Measurements from ENCODE around the gene SH3BP2. TPM values are rescaled to one million over a fixed set of nuclear protein-coding genes. Genes with fewer than 3 reads are reported as not detected.

SH3BP2 gene
- total RNA-seq, 1 experiment from 2014 or later, result 15.6 TPM

- no peak for DNase-seq (ENCODE audit: low read depth, low spot score)
- in situ Hi-C loops (cut with HindIII; ENCODE audit: low pct_unique_long_range_greater_than_20kb, low sequenced_read_pairs), result no loop called here
Observed at GRCh38 chr4:2787230-2788100, 5.4 kb upstream of the SH3BP2 start.

DNA sequence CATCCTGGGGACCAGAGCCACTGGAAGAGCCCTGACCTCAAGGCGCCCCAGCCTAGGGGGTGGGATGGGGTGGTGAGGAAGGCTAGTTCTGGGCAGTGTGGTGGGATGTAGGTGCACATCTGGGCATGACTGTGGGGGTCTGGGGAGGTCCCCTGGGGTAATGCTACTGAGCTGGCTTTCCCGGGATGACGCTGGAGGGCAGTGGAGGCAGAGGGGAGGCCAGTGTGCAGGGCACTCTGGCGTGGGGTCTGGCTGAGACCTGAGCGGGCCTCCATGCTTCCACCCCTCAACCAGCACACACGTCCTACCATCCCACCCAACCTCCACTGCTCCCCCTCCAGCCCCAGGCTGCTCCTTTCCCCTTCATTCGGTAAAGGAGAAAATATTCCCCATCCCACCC, 4.8 kb upstream of the SH3BP2 start:
- in situ Hi-C loops (cut with HindIII; ENCODE audit: low pct_unique_long_range_greater_than_20kb, low sequenced_read_pairs), result no loop called here
- no peak for DNase-seq (ENCODE audit: low read depth, low spot score)

- in situ Hi-C loops (cut with HindIII; ENCODE audit: low pct_unique_long_range_greater_than_20kb, low sequenced_read_pairs), result no loop called here
Observed at GRCh38 chr4:2788532-2789103, 4.3 kb upstream of the SH3BP2 start.

GRCh38 chr4:2789351-2789750, 3.5 kb upstream of the SH3BP2 start:
- in situ Hi-C loops (cut with HindIII; ENCODE audit: low pct_unique_long_range_greater_than_20kb, low sequenced_read_pairs), result no loop called here
- no peak for DNase-seq (ENCODE audit: low read depth, low spot score)

More at GRCh38 chr4:2788532-2789103, 4.3 kb upstream of the SH3BP2 start:
- no peak for DNase-seq (ENCODE audit: low read depth, low spot score)

GRCh38 chr4:2789793-2790582, 2.9 kb upstream of the SH3BP2 start:
- in situ Hi-C loops (cut with HindIII; ENCODE audit: low pct_unique_long_range_greater_than_20kb, low sequenced_read_pairs), result no loop called here
- no peak for DNase-seq (ENCODE audit: low read depth, low spot score)

DNA sequence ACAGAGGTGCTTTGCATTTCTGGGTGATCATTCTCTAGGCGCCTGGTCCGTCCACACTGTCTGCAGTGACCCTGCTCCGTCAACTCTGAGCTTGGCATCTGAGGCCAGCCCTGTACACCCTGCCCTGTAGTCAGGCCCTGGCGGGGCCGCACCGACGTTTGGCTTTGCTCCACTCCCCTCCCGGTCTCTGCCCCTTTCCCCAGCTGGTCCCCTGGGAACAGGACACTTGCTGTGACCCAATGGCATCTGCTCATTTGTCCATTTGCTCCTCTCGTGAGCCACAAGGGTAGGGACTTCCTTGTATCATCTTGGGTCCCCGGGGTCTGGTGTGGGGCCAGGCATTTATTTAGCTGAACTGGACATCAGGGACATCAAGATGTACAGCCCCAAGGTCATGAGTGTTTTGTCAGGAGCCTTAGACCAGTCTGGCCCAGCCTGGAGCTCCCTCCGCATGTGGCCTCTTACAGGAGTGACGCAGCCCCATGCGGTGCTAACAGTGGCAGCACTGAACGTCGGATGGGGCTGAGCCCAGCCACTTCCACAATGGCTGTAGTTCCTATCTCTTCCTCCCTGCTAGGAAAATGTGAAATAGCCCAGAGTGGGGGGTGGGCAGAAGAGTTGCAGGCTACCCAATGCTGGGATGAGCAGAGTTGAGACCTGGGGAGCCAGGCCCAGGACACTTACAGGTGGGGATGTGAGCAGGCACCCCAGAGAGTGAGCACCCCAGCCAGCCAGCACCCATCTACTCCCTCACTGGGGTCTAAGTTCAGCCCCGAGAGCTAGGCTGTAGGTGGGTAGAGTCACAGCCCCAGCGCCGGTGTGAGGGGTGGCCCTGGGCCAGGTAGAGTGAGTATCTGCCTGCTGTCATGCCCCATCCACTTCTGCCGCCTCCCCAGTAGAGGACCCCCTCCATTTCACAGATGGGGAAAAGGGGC, 2.0 kb upstream of the SH3BP2 start:
- no peak for DNase-seq (ENCODE audit: low read depth, low spot score)
- in situ Hi-C loops (cut with HindIII; ENCODE audit: low pct_unique_long_range_greater_than_20kb, low sequenced_read_pairs), result no loop called here

GRCh38 chr4:2791518-2792395, 1.1 kb upstream of the SH3BP2 start:
- in situ Hi-C loops (cut with HindIII; ENCODE audit: low pct_unique_long_range_greater_than_20kb, low sequenced_read_pairs), result no loop called here
- DNase-seq (ENCODE audit: low read depth, low spot score), result no peak

GRCh38 chr4:2792396-2792710, 532 bp upstream of the SH3BP2 start:
- in situ Hi-C loops (cut with HindIII; ENCODE audit: low pct_unique_long_range_greater_than_20kb, low sequenced_read_pairs), result no loop called here
- DNase-seq (ENCODE audit: low read depth, low spot score), result no peak

GRCh38 chr4:2793586-2794485, 951 bp downstream of the SH3BP2 start:
- no peak for DNase-seq (ENCODE audit: low read depth, low spot score)
- in situ Hi-C loops (cut with HindIII; ENCODE audit: low pct_unique_long_range_greater_than_20kb, low sequenced_read_pairs), result no loop called here

GRCh38 chr4:2794486-2795299, 1.8 kb downstream of the SH3BP2 start:
- in situ Hi-C loops (cut with HindIII; ENCODE audit: low pct_unique_long_range_greater_than_20kb, low sequenced_read_pairs), result no loop called here
- no peak for DNase-seq (ENCODE audit: low read depth, low spot score)

DNA sequence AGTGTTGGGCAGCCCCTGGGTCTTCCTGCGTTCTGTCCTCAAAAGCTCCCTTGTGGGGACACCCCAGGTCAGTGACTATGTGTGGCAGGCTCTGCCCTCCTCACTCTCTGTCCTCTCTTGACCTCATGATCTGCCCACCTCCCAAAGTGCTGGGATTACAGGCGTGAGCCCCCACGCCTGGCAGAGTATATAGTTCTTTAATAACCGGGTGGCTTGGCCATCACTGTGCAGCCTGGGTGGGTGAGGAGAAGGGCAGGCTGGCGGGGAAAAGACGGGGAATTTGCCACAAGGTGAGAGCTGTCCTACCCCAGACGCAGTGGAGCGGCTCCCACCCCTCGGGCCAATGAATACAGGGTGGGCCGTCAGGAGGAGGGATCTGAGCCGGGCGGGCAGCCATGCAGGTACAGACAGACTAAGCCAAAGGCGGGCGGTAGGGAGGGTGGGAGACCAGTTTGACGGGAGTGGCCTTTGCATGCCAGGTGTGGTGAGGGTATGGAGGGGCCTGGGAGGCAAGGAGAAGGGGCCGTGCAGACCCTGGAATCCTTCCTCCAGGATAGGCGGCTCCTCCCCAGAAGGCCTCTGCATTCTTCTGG, 2.5 kb downstream of the SH3BP2 start:
- in situ Hi-C loops (cut with HindIII; ENCODE audit: low pct_unique_long_range_greater_than_20kb, low sequenced_read_pairs), result no loop called here
- DNase-seq (ENCODE audit: low read depth, low spot score), result no peak

DNA sequence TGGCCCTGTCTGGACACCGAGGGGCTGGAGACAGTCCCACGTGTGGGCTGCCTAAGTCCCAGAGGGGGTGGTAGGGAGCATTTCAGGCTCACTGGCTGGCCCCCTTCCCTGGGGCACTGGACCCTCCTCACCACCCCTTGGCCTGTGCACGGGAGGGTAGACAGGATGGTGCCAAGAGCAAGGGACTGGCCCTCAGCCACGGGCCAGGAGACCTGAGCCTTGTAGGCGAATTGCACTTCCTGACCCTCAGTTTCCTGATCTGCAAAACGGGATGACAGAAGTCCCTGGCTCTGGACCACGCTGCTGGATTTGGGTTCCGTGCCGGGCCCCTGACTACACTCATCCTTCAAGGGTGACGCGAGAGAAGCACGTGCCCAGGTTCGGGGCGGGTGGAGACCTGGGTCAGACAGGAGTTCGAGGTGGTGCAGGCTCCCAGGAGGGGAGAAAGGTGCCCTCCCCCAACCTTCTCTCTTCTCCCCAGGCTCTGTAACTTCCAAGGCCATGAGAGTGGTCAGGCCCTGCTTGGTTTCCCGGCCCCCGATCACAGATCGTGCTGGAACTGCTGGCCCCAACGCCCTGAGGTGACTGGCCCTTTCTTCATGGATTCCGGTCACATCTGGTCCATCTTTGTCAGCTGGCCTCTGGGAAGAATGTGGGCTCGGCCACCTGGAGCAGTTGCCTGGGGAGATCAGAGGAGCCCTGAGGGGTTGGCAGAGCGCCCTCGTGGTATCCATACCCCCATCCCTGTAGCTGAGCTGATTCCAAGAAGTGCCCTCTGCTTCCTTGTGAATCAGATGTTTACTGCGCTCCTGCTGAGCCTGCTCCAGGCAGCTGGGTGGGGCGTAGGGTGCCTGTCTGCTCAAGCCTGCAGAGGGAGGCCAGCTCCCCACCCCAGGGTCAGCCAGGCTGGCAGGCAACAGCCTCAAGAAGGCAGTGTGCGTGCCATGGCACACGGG, 3.3 kb downstream of the SH3BP2 start:
- DNase-seq (ENCODE audit: low read depth, low spot score), result no peak
- in situ Hi-C loops (cut with HindIII; ENCODE audit: low pct_unique_long_range_greater_than_20kb, low sequenced_read_pairs), result no loop called here

GRCh38 chr4:2796849-2797544, 4.1 kb downstream of the SH3BP2 start:
- DNase-seq (ENCODE audit: low read depth, low spot score), result no peak
- in situ Hi-C loops (cut with HindIII; ENCODE audit: low pct_unique_long_range_greater_than_20kb, low sequenced_read_pairs), result no loop called here
